ENCODE results near the gene PPP1R26. TPM values are rescaled to one million over a fixed set of nuclear protein-coding genes. Genes with fewer than 3 reads are reported as not detected.

PPP1R26 gene
- total and polyA plus RNA-seq, 9 donors, result 9.7 to 15.7 (median 13.5) TPM

DNA sequence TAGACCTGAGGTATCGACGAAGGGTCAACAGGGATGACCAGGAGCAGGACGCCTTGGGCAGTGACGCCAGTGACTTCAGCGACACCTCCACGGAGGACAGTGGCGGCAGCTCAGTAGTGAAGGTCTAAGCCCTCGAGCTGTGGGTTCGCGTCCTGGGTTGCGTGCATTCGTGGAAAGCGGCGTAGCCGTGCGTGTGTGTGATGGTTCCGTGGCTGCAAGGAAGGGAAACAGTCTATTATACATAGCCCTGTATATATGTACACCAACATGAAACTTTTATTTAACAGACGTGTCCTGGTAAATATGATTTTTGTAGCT is 8.4 kb downstream of the PPP1R26 start:
- peaks cover 47% of the 10 kb centered on the region for H3K36me3 ChIP-seq (ENCODE audit: control insufficient read depth, insufficient read depth, low read length)
- H3K4me1 ChIP-seq (ENCODE audit: control insufficient read depth, insufficient read depth, low read length), result no peaks in the 10 kb centered on the region
- no peaks in the 10 kb centered on the region for H3K9me3 ChIP-seq (replicated peaks; ENCODE audit: control insufficient read depth, low read depth, low read length)
- DNase-seq, result no peak
- no peak overlapping the region for H3K27ac ChIP-seq (ENCODE audit: low read length)
- H3K4me3 ChIP-seq (ENCODE audit: low read length), result no peak overlapping the region
- no peaks in the 10 kb centered on the region for H3K27me3 ChIP-seq (ENCODE audit: control insufficient read depth, insufficient read depth, low read length)
- WGBS (ENCODE audit: insufficient coverage), result 92% methylated on average over 8 of the region's 18 CpGs

DNA sequence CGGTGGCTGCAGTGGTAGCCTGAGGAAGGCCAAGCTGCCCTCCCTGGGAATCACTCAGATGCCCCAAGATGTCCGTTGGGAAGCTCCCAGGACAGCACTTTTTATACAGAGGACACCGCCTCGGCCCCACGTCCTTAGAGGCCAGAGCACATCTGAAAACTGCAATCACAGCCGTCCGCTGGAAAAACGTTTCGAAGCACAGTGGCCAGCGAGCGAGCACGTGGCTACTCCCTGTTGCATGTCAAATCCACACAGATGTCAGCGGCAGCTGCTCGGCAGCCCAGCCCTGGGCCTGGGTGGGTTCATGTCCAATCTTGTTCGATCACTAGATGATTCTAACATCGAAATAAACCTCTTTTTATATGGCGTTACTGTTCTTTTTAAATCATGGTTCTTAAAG is 8.9 kb downstream of the PPP1R26 start:
- peaks cover 42% of the 10 kb centered on the region for H3K36me3 ChIP-seq (ENCODE audit: control insufficient read depth, insufficient read depth, low read length)
- DNase-seq, result no peak
- no peaks in the 10 kb centered on the region for H3K27me3 ChIP-seq (ENCODE audit: control insufficient read depth, insufficient read depth, low read length)
- no peak overlapping the region for H3K4me3 ChIP-seq (ENCODE audit: low read length)
- H3K27ac ChIP-seq (ENCODE audit: low read length), result no peak overlapping the region
- H3K4me1 ChIP-seq (ENCODE audit: control insufficient read depth, insufficient read depth, low read length), result no peaks in the 10 kb centered on the region
- 88% methylated on average over 17 of the region's 17 CpGs for WGBS (ENCODE audit: insufficient coverage)
- H3K9me3 ChIP-seq (replicated peaks; ENCODE audit: control insufficient read depth, low read depth, low read length), result no peaks in the 10 kb centered on the region

DNA sequence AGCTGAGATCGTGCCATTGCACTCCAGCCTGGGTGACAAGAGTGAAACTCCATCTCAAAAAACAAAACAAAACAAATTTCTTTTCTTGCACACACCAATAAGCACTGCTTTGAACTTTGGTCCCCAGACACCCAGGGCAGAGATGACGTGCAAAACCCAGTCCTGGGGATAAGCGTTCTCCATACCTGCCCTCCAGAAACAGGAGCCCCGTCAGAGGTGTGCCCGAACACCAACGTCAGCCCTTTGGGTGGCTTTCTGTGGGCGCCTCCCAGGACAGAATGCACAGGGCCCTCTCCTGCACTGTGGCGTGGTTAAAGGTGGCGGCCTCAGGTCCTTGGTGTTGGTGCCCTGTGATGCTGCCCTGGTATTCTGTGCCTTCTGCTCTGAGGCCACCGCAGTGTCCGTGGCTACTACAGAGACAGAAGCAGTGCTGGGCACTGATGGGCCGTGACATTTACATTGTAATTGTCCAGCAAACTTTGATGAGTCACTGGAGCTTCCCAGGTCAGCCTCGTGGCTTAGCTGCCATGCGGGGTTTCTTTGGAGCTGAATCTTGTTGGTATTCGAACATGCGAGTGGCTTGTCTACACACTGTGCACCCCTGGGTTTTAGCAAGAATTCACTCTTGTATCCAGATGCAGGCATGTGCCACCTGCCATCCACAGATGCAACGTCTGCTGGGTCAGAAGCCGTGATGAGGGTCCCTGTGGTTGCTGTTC is 9.8 kb downstream of the PPP1R26 start:
- Histone ChIP-seq H3K9me3 (replicated peaks; ENCODE audit: control insufficient read depth, low read depth, low read length) (no peaks in the 10 kb centered on the region), H3K4me1 (ENCODE audit: control insufficient read depth, insufficient read depth, low read length) (no peaks in the 10 kb centered on the region), H3K4me3 (ENCODE audit: low read length) (no peak overlapping the region), H3K36me3 (ENCODE audit: control insufficient read depth, insufficient read depth, low read length) (peaks cover 35% of the 10 kb centered on the region), H3K27me3 (ENCODE audit: control insufficient read depth, insufficient read depth, low read length) (no peaks in the 10 kb centered on the region), H3K27ac (ENCODE audit: low read length) (no peak overlapping the region)
- WGBS (ENCODE audit: insufficient coverage), result 80% methylated on average over 15 of the region's 18 CpGs
- DNase-seq, result no peak

DNA sequence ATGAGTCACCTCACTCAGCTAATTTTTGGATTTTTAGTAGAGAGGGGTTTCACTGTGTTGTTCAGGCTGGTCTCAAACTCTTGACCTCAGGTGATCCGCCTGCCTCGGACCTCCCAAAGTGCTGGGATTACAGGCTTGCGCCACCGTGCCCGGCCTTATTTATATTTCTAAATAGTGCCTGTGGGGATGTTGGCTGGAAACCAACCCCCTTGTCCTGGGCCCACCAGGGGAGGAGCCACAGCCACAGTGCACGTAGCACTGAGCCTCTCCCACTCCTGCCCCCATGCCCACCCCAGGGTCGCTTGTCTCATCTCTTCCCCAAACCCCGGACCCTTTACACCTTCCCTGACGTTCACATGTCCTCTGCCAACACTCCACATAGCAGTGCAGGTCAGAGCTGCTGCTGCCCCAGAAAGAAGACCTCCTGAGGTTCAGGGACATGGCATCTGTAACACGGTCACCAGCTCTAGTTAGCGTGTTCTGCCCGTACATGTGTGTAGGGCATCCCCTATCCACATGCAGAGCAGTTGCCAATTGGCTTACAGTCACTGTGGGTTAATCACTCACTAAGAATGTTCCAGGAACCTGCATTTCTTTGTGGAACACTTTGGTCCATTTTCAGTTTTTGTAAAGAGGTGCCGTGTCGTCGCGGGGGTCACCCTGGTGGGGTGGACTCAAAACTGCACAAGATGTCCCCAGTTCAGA is 10.7 kb downstream of the PPP1R26 start:
- Histone ChIP-seq H3K4me1 (ENCODE audit: control insufficient read depth, insufficient read depth, low read length) (no peaks in the 10 kb centered on the region), H3K36me3 (ENCODE audit: control insufficient read depth, insufficient read depth, low read length) (peaks cover 25% of the 10 kb centered on the region), H3K27ac (ENCODE audit: low read length) (no peak overlapping the region), H3K9me3 (replicated peaks; ENCODE audit: control insufficient read depth, low read depth, low read length) (no peaks in the 10 kb centered on the region), H3K27me3 (ENCODE audit: control insufficient read depth, insufficient read depth, low read length) (no peaks in the 10 kb centered on the region), H3K4me3 (ENCODE audit: low read length) (no peak overlapping the region)
- no peak for DNase-seq
- WGBS (ENCODE audit: insufficient coverage), result 85% methylated on average over 13 of the region's 16 CpGs

DNA sequence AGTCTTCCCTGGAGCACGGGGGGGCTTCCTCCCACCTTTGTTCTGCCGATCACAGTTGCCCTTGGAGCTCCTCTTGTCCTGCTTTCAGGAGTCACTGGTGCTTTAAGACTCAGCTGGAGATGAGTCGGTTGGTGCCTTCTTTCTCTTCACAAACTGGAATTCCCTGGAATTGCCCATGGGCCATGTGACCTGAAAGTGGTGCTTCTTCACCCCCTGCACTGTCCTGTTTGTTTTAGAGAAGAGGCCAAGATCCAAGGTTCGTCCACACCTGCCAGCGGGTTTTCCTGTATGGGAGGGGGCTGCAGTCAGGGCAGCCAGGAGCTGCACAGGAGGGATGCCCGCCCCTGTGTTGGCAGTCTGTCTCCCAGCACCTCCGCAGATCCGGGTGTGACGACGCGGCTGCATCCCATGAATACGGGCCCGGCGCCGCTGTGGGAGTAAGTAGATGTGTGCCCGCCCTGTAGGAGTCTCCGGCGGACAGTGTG is 11.4 kb downstream of the PPP1R26 start:
- Histone ChIP-seq H3K36me3 (ENCODE audit: control insufficient read depth, insufficient read depth, low read length) (peaks cover 19% of the 10 kb centered on the region), H3K9me3 (replicated peaks; ENCODE audit: control insufficient read depth, low read depth, low read length) (no peaks in the 10 kb centered on the region), H3K27ac (ENCODE audit: low read length) (no peak overlapping the region), H3K27me3 (ENCODE audit: control insufficient read depth, insufficient read depth, low read length) (no peaks in the 10 kb centered on the region), H3K4me1 (ENCODE audit: control insufficient read depth, insufficient read depth, low read length) (no peaks in the 10 kb centered on the region), H3K4me3 (ENCODE audit: low read length) (no peak overlapping the region)
- DNase-seq, result no peak
- WGBS (ENCODE audit: insufficient coverage), result 75% methylated on average over 4 of the region's 18 CpGs

DNA sequence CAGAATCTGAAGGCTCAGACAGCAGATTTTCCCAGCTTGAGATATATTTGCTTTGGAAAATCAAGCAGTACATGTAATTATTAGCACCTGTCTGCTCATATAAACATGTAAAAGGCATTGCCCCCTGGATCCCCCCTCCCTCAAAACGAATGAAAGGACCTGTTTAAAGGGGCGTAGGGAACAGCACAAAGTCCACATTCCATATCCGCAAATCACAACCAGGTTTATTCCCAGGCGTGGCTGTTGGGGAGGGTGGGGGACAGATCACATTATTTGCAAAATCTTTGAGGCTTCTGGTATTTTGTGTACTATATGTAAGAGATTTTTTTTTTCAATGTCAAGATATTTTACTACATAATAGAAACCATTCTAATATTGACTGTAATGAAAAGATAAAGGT is 12.2 kb downstream of the PPP1R26 start:
- H3K27me3 ChIP-seq (ENCODE audit: control insufficient read depth, insufficient read depth, low read length), result no peaks in the 10 kb centered on the region
- H3K36me3 ChIP-seq (ENCODE audit: control insufficient read depth, insufficient read depth, low read length), result peaks cover 12% of the 10 kb centered on the region
- no CpG with 5 or more reads among the region's 4 CpGs for WGBS (ENCODE audit: insufficient coverage)
- H3K4me3 ChIP-seq (ENCODE audit: low read length), result no peak overlapping the region
- no peak overlapping the region for H3K27ac ChIP-seq (ENCODE audit: low read length)
- no peak for DNase-seq
- H3K9me3 ChIP-seq (replicated peaks; ENCODE audit: control insufficient read depth, low read depth, low read length), result no peaks in the 10 kb centered on the region
- no peaks in the 10 kb centered on the region for H3K4me1 ChIP-seq (ENCODE audit: control insufficient read depth, insufficient read depth, low read length)

DNA sequence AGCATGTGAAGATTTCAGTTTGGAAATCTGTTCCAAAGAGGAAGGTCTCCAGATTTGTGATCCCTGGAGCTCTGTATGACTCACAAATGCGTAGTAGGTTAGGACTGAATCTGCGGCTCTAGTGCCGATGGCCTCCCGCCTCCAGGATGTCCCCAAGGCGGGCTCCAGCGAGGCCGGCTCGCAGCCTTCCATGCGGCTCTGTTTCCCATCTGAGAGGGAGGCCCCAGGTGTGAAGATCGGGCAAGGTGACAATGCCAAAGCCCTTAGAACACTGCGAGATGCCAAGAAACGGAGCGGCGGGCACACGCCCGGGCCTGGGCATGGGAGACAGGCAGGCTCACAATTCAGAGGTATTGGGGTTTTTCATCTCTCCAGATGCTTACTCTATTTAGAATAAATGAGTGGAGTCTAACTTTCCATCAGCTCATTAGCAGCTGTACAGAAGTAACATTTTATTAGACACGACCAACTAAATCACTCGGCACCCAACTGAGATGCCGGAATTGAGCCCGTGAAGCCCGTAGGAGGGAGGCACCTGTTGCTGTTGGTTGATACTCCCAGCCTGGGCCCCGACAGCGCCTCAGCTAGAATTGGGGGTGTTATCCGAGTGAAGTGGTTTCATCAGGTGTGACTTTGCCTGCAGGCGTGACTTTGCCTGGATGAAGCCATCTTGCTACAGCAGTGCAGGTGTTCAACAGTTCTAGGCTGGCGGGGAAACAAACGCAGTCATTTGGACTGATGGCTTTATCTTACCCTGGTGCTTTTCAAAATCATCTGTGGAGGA is 13.5 kb downstream of the PPP1R26 start:
- no peak for DNase-seq
- H3K27ac ChIP-seq (ENCODE audit: low read length), result no peak overlapping the region
- peaks cover 5% of the 10 kb centered on the region for H3K36me3 ChIP-seq (ENCODE audit: control insufficient read depth, insufficient read depth, low read length)
- no peaks in the 10 kb centered on the region for H3K27me3 ChIP-seq (ENCODE audit: control insufficient read depth, insufficient read depth, low read length)
- WGBS (ENCODE audit: insufficient coverage), result 71% methylated on average over 16 of the region's 27 CpGs
- no peak overlapping the region for H3K4me3 ChIP-seq (ENCODE audit: low read length)
- H3K4me1 ChIP-seq (ENCODE audit: control insufficient read depth, insufficient read depth, low read length), result no peaks in the 10 kb centered on the region
- no peaks in the 10 kb centered on the region for H3K9me3 ChIP-seq (replicated peaks; ENCODE audit: control insufficient read depth, low read depth, low read length)

DNA sequence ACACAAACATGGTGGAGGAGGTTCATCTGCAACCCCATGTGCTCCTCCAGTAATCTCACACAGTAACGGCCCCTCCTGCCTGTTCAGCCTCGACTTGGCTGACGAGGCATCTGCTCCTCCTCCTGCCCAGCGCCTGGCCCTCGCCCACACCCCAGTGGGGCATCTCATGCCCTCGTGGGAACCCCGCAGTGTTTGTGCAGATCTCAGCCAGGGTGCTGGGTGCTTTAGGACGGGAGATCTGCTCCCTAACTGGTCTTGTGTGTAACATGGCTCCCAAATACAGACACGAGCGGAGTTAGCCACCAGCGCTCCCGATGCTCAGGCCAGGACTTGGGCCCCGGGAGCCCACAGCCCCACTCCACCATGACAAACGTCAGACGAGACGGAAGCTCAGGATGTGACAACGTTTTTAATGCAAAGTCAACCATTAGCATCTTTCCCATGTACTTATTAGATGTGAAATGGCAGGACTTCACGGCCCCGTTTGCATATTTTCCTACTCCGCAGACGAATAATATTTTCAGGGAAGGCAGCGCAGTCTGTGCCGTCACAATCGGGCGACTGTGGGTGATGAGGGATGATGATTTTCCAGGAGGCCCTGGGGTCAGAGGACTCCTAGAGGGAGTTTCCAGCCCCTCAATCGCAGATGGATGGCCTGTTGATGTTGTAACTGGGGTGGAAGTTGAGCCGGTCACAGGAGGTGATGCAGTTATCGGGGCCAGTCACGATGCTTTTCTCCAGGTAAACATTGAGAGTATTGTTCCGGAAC is 15.4 kb downstream of the PPP1R26 start:
- Histone ChIP-seq H3K27me3 (ENCODE audit: control insufficient read depth, insufficient read depth, low read length) (no peaks in the 10 kb centered on the region), H3K27ac (ENCODE audit: low read length) (no peak overlapping the region), H3K4me1 (ENCODE audit: control insufficient read depth, insufficient read depth, low read length) (peaks cover 4% of the 10 kb centered on the region), H3K36me3 (ENCODE audit: control insufficient read depth, insufficient read depth, low read length) (no peaks in the 10 kb centered on the region), H3K4me3 (ENCODE audit: low read length) (no peak overlapping the region), H3K9me3 (replicated peaks; ENCODE audit: control insufficient read depth, low read depth, low read length) (no peaks in the 10 kb centered on the region)
- 82% methylated on average over 21 of the region's 30 CpGs for WGBS (ENCODE audit: insufficient coverage)
- DNase-seq, result no peak

DNA sequence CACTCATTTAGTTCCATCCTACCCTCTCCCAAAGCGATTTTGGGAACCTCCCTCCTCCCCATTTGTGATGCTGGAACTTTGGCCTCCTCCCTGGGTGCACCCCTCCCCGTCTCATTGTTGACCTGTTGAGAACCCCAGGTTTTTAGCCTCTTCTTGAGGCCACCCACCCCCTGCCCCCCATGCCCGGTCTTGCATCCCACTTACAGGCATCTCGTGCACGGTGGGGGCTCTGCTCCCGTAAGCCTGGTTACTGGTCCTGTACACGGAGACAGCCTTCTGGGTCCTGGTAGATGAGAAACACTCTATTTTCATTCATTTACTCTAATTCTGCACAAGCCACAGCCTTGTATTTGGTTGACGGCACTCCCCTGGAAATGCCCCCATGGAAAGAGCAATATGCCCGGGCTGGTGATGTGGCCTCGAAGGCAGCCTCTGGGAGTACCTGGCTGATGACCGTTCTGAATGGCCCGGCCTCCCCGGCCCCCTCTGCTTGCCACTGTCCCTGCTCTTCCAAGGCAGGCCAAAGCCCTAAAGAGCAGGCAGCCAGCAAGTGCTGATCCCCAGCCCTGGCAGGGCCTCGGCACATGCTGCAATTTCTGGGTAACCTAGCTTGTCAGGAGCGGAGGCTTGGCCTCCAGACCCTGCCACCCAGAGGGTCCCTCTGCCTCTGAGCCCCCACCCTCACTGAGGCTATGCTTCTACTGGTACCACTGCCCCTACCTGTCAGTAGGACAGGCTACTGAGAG is 19.0 kb downstream of the PPP1R26 start:
- Histone ChIP-seq H3K36me3 (ENCODE audit: control insufficient read depth, insufficient read depth, low read length) (peaks cover 20% of the 10 kb centered on the region), H3K4me1 (ENCODE audit: control insufficient read depth, insufficient read depth, low read length) (peaks cover 16% of the 10 kb centered on the region), H3K27ac (ENCODE audit: low read length) (no peak overlapping the region), H3K9me3 (replicated peaks; ENCODE audit: control insufficient read depth, low read depth, low read length) (no peaks in the 10 kb centered on the region), H3K4me3 (ENCODE audit: low read length) (no peak overlapping the region), H3K27me3 (ENCODE audit: control insufficient read depth, insufficient read depth, low read length) (no peaks in the 10 kb centered on the region)
- no peak for DNase-seq
- WGBS (ENCODE audit: insufficient coverage), result 73% methylated on average over 14 of the region's 15 CpGs
